GM12874 (cell line): Measurements from ENCODE around the gene SLC17A8.

Experiments
- TF ChIP-seq, protein P1 (sequence below): IDR thresholded peaks from 2 replicates; pipeline ENCODE4 v1.5.1; 2011; ENCODE audit warnings: low read depth, mild to moderate bottlenecking, control low read depth, low read length, moderate library complexity; ENCODE audit not compliant: insufficient read depth

Gene SLC17A8

GRCh38 chr12:100461330-100461973 lies 104.6 kb downstream of the SLC17A8 start:
- TF ChIP-seq, protein P1, sequence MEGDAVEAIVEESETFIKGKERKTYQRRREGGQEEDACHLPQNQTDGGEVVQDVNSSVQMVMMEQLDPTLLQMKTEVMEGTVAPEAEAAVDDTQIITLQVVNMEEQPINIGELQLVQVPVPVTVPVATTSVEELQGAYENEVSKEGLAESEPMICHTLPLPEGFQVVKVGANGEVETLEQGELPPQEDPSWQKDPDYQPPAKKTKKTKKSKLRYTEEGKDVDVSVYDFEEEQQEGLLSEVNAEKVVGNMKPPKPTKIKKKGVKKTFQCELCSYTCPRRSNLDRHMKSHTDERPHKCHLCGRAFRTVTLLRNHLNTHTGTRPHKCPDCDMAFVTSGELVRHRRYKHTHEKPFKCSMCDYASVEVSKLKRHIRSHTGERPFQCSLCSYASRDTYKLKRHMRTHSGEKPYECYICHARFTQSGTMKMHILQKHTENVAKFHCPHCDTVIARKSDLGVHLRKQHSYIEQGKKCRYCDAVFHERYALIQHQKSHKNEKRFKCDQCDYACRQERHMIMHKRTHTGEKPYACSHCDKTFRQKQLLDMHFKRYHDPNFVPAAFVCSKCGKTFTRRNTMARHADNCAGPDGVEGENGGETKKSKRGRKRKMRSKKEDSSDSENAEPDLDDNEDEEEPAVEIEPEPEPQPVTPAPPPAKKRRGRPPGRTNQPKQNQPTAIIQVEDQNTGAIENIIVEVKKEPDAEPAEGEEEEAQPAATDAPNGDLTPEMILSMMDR, result no peak

GRCh38 chr12:100463661-100464060 lies 106.8 kb downstream of the SLC17A8 start:
- TF ChIP-seq, protein P1, result no peak

DNA sequence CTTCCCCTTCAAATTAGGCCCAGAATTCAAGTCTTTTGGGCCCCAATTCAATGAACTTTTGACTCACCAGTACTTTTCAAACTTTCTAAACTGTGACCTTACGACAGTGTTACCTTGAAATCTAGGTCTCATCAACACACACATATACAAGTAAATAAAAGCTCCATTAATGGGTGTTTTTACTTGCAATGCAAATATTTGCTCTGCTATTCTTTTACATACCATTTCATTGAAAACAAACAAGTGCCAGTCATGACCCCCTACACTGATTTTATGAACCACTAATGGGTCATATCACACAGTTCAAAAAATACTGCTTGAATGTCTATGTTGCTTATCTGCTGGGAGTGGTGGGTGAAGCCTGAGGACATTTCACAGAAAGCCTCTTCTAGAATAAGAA lies 107.7 kb downstream of the SLC17A8 start:
- TF ChIP-seq, protein P1, result no peak

DNA sequence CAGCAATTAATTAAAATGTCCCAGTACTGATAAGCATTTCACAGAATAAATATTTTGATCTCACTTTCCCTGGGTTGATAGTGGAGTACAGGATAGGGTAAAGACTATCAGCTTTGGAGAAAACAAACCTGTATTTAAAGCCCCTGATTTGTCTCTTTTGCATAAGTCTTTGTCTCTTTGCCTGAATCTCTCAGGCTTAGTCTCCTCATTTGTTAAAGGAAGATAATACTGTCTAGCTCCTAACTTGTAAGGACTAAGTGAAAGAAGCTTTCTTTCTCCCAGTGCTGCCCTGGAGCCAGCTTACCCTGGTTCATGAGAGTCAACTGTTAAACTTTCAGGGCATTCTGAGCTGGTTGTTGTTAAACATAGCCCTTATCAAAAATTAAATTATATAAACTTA lies 111.3 kb downstream of the SLC17A8 start:
- TF ChIP-seq, protein P1, result no peak
